Measurements from ENCODE around the gene SCLY.
"Not testable (repeated sequence)": the region's sequence is repeated elsewhere in the genome, so short reads cannot be mapped to it uniquely, and the experiment has no call there.

Gene SCLY

DNA sequence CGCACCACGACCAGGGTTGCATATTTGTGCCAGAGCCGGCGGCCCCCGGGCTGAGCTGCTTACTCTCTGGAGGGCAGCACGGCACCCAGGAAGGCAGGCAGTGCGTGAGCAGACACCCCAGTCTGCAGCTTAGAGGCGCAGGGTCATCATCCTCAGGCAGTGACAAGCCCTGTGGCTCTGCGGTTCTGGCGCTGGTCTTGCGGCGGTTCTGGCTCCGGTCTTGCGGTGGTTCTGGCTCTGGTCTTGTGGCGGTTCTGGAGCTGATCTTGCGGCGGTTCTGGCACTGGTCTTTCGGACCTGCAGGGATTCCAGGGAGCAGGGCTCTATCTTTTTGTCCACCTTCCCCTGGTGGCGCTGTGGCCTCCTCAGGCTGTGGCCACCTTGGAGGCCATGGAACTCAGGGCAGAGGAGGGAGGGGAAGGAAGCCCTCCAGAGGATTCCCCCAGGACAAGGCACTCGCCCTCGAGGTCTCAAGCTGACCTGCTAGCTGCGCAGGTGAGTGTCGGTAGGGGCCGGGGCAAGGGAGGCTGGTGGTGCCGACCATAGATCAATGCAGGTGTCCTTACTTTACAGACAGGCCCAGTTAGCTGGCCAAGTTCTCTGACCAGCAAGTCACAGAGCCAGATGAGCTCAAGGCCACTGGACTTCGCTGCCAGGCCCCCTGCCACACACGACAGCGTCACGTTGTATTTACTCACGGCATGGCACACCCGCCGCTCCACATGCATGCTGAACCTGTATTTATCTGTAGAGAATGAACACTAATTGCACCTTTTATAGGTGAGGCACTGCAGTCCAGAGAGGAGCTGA, 54.3 kb downstream of the SCLY start:
- no peak for DNase-seq

GRCh38 chr2:238115709-238116108, 54.9 kb downstream of the SCLY start:
- DNase-seq = not testable (repeated sequence)

DNA sequence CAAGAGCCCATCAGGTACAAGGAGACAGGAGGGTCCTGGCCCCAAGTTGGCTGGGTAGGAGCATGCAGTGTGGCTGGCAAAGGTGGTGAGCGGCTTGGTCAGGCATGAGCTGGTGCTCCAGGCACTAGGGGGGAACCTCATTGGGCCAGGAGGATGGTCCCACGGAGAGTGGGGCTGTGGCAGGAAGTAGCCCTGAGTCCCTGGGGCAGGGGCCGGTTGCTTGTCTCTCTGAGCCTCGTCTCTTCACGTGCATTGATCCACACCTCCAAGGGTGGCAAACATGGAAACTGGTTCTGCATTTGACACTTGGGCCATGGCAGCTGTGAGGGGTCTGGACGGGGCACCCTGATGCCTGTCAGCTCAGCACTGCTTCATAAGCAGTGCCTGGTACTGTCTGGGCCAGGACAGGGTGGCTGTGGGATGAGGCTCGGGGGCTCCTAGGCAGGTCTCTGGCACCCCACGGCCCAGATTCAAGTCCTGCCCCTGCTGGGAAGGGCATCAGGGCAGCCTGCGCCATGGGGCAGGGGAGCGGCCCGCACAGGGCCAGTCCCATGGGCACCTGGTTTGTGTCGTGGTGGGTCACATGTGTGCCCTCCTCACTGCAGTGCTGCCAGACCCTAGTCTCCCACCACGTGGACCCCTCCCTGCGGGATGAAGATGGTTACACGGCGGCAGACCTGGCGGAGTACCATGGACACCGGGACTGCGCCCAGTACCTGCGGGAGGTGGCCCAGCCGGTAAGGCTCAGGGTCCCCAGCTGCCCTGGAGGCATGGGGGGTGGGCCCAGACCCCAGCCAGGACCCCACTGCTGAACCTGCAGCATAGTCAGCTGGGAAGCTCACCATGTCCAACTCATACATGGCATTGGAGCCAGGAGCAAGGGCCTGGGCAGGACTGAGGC, 55.7 kb downstream of the SCLY start:
- no peak for DNase-seq

DNA sequence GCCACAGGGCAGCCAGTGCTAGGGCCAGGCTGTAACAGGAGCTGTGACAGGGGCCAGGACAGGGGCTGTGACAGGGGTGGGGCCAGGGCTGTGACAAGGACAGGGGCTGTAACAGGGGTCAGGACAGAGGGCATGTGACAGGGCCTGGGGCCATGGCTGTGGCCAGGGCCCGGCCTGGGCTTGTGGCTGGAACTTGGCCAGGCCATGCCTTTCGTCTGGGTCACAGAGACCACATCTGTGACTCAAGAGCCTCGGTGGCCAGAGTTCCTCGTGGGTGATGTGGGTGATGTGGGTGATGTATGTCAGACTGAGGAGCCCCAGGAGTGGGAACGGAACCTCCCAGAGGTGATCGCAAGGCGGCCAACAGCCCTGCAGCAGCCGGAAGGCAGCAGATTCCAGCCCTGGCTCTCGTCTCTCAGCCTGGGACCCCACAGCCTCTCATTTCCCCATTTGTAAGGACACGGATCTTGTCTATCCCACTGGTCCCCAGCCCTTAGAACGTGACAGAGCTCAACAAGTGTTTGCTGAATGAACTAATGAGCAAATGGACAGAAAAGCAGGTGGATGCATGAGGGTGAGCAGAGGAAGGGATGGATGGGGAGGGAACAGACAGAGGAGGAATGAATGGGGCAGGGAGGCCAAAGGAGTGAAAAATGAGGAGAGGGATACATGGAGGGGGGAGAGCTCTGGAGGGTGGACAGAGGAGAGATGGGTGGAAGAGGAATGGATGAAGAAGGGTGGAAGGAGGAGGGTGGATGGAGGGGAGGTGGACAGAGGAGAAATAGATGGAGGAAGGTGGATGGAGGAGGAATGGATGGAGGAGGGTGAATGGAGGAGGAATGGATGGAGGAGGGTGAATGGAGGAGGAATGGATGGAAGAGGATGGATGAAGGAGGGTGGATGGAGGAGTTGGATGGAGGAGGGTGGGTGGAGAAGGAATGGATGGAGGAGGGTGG, 56.7 kb downstream of the SCLY start:
- no peak for DNase-seq

- no peak for DNase-seq
Measured at GRCh38 chr2:238119756-238120462, 59.1 kb downstream of the SCLY start.

DNA sequence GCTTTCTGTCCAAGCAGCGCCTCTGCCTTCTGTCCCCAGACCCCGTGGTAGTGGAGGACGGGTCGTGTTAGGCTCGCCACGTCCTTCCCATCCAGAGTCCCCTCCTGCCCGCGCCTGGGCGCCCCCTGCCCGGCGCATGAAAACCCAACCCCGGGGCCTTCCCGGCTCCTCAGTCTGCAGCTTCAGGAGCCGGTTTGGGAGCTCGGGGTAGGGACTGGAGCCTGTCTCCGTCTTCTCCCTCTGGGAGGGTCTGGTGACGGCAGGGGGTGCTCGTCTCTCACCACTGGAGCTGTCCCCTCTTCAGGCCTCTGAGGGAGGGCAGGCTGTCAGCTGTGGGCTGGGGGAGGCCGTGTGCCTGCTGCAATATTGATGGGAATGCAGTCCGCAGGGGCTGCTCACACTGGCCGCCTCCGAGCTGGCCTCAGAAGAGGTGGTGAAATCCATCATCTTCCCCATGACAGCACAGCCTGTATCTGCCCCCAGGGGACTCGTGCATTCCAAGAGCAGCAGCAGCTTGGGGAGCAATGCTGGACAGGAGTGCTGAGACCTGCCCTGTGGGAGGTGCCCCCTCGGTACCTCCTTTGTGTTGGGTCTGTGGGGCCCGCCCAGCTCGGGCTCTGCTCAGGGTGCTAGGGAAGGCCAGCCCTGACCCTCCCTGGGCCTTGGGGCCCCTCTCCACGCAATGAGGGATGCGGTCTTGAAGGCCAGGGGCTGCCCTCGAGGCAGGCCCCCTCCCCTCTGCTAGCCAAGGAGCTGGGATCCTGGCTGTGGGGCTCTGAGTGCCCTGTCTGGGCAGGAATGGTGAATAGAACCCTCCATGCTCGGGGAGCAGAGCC, 59.9 kb downstream of the SCLY start:
- DNase-seq = no peak

GRCh38 chr2:238121511-238122286, 60.9 kb downstream of the SCLY start:
- no peak for DNase-seq

- no peak for DNase-seq
Measured at GRCh38 chr2:238122287-238123217, 61.8 kb downstream of the SCLY start.

- no peak for DNase-seq
Measured at GRCh38 chr2:238123218-238123971, 62.6 kb downstream of the SCLY start.

DNA sequence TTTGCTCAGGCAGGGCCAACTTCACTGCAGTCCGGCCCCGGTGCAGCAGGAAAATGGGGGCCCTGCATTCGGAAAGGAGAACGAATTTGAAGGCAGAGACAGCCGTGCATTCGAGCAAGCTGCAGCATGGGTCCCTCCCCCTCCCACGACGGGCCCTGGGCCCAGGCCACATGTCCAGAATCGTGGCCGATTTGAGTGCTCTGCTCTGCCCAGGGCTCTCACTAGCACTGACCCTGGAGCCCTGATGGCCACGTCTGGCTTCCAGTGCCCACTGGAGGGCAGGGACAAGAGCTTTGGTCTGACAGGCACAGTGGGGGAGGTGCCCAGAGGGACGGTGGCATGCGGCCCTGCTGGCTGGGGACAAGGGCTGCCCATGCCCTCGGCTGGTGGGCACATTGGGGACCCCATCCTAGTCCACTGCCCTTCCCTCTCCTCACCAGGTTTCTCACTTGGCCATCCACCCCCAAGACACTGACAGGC, 63.2 kb downstream of the SCLY start:
- no peak for DNase-seq

- no peak for DNase-seq
Measured at GRCh38 chr2:238124488-238125126, 63.8 kb downstream of the SCLY start.

GRCh38 chr2:238125127-238125885, 64.5 kb downstream of the SCLY start:
- no peak for DNase-seq

DNA sequence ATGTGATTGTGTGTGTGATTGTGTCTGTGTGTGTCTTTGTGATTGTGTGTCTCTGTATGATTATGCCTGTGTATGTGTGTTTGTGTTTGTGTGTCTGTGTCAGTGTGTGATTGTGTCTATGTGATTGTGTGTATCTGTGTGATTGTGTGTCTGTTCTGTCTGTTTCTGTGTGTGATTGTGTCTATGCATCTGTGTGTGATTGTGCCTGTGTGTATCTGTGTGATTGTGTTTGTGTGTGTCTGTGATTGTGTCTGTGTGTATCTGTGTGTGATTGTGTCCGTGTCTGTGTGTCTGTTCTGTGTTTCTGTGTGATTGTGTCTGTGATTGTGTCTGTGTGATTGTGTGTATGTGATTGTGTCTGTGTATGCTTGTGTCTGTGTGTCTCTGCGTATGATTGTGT, 65.5 kb downstream of the SCLY start:
- DNase-seq = no peak

- DNase-seq = no peak
Measured at GRCh38 chr2:238126775-238127164, 66.0 kb downstream of the SCLY start.

- DNase-seq = no peak
Measured at GRCh38 chr2:238127165-238128060, 66.6 kb downstream of the SCLY start.

- DNase-seq = no peak
Measured at GRCh38 chr2:238128061-238128440, 67.2 kb downstream of the SCLY start.

All from cortex of kidney (tissue), 1 donor.